HepG2 (cell line): ENCODE results near the gene TXN2. TPM values are rescaled to one million over a fixed set of nuclear protein-coding genes. Genes with fewer than 3 reads are reported as not detected.

Experiments used
- EEA1 ChIP-seq: sonication (generic); formaldehyde crosslinking; IDR thresholded peaks from 2 replicates; pipeline ENCODE4 v1.5.1; 2020; ENCODE audit warnings: mild to moderate bottlenecking, missing genetic modification reagents, borderline replicate concordance
- FOXC1 ChIP-seq: sonication (generic); formaldehyde crosslinking; IDR thresholded peaks from 2 replicates; pipeline ENCODE4 v1.8.0; 2022; ENCODE audit warnings: mild to moderate bottlenecking, missing genetic modification reagents, borderline replicate concordance
- GATAD2A ChIP-seq: IDR thresholded peaks from 2 replicates; pipeline ENCODE4 v1.6.1; 2016
- IRX3 ChIP-seq: sonication (generic); formaldehyde crosslinking; IDR thresholded peaks from 2 replicates; pipeline ENCODE4 v1.8.1; 2023; ENCODE audit warnings: mild to moderate bottlenecking, low read depth, missing genetic modification reagents, borderline replicate concordance
- JARID2 ChIP-seq: sonication (generic); formaldehyde crosslinking; IDR thresholded peaks from 2 replicates; pipeline ENCODE4 v1.8.1; 2023; ENCODE audit warnings: missing genetic modification reagents, inconsistent platforms; ENCODE audit not compliant: insufficient replicate concordance
- JUND ChIP-seq: sonication (generic); formaldehyde crosslinking; IDR thresholded peaks from 2 replicates; pipeline ENCODE4 v1.8.0; 2022; ENCODE audit warnings: mild to moderate bottlenecking, missing genetic modification reagents
- KDM3A ChIP-seq: IDR thresholded peaks from 2 replicates; pipeline ENCODE4 v1.6.1; 2018; ENCODE audit warnings: low read depth, missing compliant biosample characterization
- RORA ChIP-seq: sonication (generic); formaldehyde crosslinking; IDR thresholded peaks from 2 replicates; pipeline ENCODE4 v1.5.0; 2020; ENCODE audit warnings: mild to moderate bottlenecking, missing genetic modification reagents, moderate library complexity
- SOX5 ChIP-seq: IDR thresholded peaks from 2 replicates; pipeline ENCODE4 v1.6.1; 2016; ENCODE audit warnings: borderline replicate concordance
- SUZ12 ChIP-seq: fragments of 150-350 bp; IDR thresholded peaks from 2 replicates; pipeline ENCODE4 v1.6.1; 2014; ENCODE audit warnings: low read depth, low read length
- ZBTB2 ChIP-seq: sonication (generic); formaldehyde crosslinking; IDR thresholded peaks from 2 replicates; pipeline ENCODE4 v1.8.0; 2022; ENCODE audit warnings: low read depth, missing genetic modification reagents
- ZBTB25 ChIP-seq: IDR thresholded peaks from 2 replicates; pipeline ENCODE4 v1.6.1; 2018; ENCODE audit warnings: missing genetic modification reagents
- ZC3H13 ChIP-seq: sonication (generic); formaldehyde crosslinking; IDR thresholded peaks from 2 replicates; pipeline ENCODE4 v1.8.1; 2023; ENCODE audit warnings: mild to moderate bottlenecking, missing genetic modification reagents, moderate library complexity
- ZKSCAN5 ChIP-seq: sonication (generic); formaldehyde crosslinking; IDR thresholded peaks from 2 replicates; pipeline ENCODE4 v1.5.1; 2020; ENCODE audit warnings: mild to moderate bottlenecking, missing genetic modification reagents
- ZNF329 ChIP-seq: sonication (generic); formaldehyde crosslinking; IDR thresholded peaks from 2 replicates; pipeline ENCODE4 v1.9.0; 2021; ENCODE audit warnings: low read depth, mild to moderate bottlenecking, missing genetic modification reagents
- ZNF512B ChIP-seq: sonication (generic); formaldehyde crosslinking; IDR thresholded peaks from 2 replicates; pipeline ENCODE4 v1.5.1; 2020; ENCODE audit warnings: missing genetic modification reagents, mild to moderate bottlenecking, borderline replicate concordance
- ZNF543 ChIP-seq: sonication (generic); formaldehyde crosslinking; IDR thresholded peaks from 2 replicates; pipeline ENCODE4 v1.4.0; 2020; ENCODE audit warnings: mild to moderate bottlenecking, missing genetic modification reagents
- ZNF891 ChIP-seq: sonication (generic); formaldehyde crosslinking; IDR thresholded peaks from 2 replicates; pipeline ENCODE4 v1.5.0; 2020; ENCODE audit warnings: mild to moderate bottlenecking, missing genetic modification reagents
- polyA plus RNA-seq, 8 experiments: library from polyadenylated mRNA; depleted of rRNA in 3 of 8; stranded (reverse) in 7 of 8; unstranded in 1 of 8; fragments of >200 nt; fragmentation: Illumina TruSeq in 4 of 8; extraction: Trizol in 4 of 8; gene quantifications; 2 replicates each; pipeline versions ENCODE4 v1.2.1 to v1.2.3, GENCODE V29; 2011 to 2016; ENCODE audit warnings: low read depth in 4 of 8, missing spikeins in 1 of 8, mixed read lengths in 1 of 8; ENCODE audit not compliant: insufficient read depth in 1 of 8
- total RNA-seq, 5 experiments: library from RNA; depleted of rRNA; stranded (reverse); fragments of >200 nt; fragmentation: Illumina TruSeq; extraction: Trizol; gene quantifications; 2 replicates each; pipeline ENCODE4 v1.2.3, GENCODE V29; 2016; ENCODE audit warnings: low read depth in 1 of 5
- TF ChIP-seq, protein P1 (sequence below): sonication (generic); formaldehyde crosslinking; IDR thresholded peaks from 2 replicates; pipeline ENCODE4 v1.5.0; 2020; ENCODE audit warnings: mild to moderate bottlenecking, missing genetic modification reagents

TXN2 gene
- total and polyA plus RNA-seq, 2 of the 13 experiments (the other 11 are each of a cell fraction or from before 2014, with no cell fraction given): 41.4 to 109 TPM

DNA sequence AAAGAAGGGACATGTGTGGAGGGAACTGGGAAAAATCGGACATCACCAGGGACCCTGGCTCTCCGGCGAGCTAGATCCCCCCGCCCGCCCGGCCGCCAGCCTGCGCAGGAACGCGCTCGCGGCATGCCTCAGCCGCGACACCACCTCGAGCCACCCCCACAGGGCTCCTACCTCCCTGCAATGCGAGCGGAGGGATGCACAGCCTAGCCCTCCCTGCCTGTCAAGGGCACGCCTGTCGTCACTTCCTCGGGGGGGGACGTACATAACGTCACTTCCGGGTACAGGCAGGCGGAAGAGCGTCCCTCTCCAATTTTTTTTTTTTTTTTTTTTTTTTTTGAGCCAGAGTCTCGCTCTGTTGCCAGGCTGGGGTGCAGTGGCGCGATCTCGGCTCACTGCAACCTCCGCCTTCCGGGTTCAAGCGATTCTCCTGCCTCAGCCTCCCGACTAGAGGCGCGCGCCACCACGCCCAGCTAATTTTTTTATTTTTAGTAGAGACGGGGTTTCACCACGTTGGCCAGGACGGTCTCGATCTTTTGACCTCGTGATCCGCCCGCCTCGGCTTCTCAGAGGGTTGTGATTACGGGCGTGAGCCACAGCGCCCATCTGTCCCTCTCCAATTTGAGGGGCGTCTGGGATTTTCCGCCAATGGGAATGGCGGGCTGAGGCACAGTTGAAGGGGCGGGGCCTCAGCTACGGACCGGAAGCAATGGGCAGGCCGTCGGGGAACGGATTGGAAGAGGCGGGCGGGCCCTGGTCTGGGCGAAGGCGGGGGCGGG lies at the start of gene TXN2 (continued):
- no peak for TF ChIP-seq EEA1
- peak; percentile 61; the same call in 1 of the 2 replicates for TF ChIP-seq ZBTB2 (CRISPR knock-in tag)
- no peak for TF ChIP-seq IRX3 (CRISPR knock-in tag)
- no peak for TF ChIP-seq ZNF891 (CRISPR knock-in tag)
- no peak for TF ChIP-seq JARID2 (CRISPR knock-in tag)
- TF ChIP-seq KDM3A: 0 out of 2 replicates have a peak, but pooled peaks have one; percentile 63
- TF ChIP-seq, protein P1, sequence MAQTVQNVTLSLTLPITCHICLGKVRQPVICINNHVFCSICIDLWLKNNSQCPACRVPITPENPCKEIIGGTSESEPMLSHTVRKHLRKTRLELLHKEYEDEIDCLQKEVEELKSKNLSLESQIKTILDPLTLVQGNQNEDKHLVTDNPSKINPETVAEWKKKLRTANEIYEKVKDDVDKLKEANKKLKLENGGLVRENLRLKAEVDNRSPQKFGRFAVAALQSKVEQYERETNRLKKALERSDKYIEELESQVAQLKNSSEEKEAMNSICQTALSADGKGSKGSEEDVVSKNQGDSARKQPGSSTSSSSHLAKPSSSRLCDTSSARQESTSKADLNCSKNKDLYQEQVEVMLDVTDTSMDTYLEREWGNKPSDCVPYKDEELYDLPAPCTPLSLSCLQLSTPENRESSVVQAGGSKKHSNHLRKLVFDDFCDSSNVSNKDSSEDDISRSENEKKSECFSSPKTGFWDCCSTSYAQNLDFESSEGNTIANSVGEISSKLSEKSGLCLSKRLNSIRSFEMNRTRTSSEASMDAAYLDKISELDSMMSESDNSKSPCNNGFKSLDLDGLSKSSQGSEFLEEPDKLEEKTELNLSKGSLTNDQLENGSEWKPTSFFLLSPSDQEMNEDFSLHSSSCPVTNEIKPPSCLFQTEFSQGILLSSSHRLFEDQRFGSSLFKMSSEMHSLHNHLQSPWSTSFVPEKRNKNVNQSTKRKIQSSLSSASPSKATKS (CRISPR knock-in tag): no peak
- TF ChIP-seq RORA (CRISPR knock-in tag): no peak
- TF ChIP-seq SUZ12: no peak
- TF ChIP-seq ZC3H13: peak; percentile 2; the same call in 1 of the 2 replicates
- no peak; the same call in 1 of the 2 replicates for TF ChIP-seq JUND (CRISPR knock-in tag)
- 0 out of 2 replicates have a peak, but pooled peaks have one; percentile 8 for TF ChIP-seq SOX5
- peak; percentile 48; the same call in 1 of the 2 replicates for TF ChIP-seq FOXC1 (CRISPR knock-in tag)
- no peak for TF ChIP-seq ZNF329 (CRISPR knock-in tag)
- no peak; the same call in 1 of the 2 replicates for TF ChIP-seq GATAD2A (CRISPR knock-in tag)
- TF ChIP-seq ZBTB25 (CRISPR knock-in tag): no peak
- TF ChIP-seq ZKSCAN5 (CRISPR knock-in tag): no peak
- TF ChIP-seq ZNF543 (CRISPR knock-in tag): no peak
- TF ChIP-seq ZNF512B (CRISPR knock-in tag): no peak
